HG03175 (cell line): ENCODE data around the gene LST1.
"Not testable (repeated sequence)": the region's sequence is repeated elsewhere in the genome, so short reads cannot be mapped to it uniquely, and the experiment has no call there.

ENCODE experiments used
- ATAC-seq: cut with Tn5 transposase; IDR thresholded peaks from one replicate; pipeline ENCODE4 v1.9.1; 2021; ENCODE audit warnings: mild to moderate bottlenecking, moderate library complexity; ENCODE audit not compliant: unreplicated experiment

The LST1 gene

GRCh38 chr6:31580438-31580740 lies 5.7 kb upstream of the LST1 start:
- no peak for ATAC-seq

GRCh38 chr6:31580807-31581433 lies 5.2 kb upstream of the LST1 start:
- ATAC-seq = peak; percentile 61

GRCh38 chr6:31581434-31582229 lies 4.4 kb upstream of the LST1 start:
- no peak for ATAC-seq

- ATAC-seq = no peak
Measured at GRCh38 chr6:31582230-31582643, 3.8 kb upstream of the LST1 start, which contains the start of gene LTB. Gene LTB, minus strand, starts transcription at chr6:31582424. Its CDS starts 7 bp downstream, at chr6:31582417.

- ATAC-seq = no peak
Measured at GRCh38 chr6:31585491-31585890, 586 bp upstream of the LST1 start.

- no peak for ATAC-seq
Measured at GRCh38 chr6:31586599-31587281, 663 bp downstream of the LST1 start.

GRCh38 chr6:31587791-31588777 lies 2.0 kb downstream of the LST1 start:
- ATAC-seq = no peak

- no peak for ATAC-seq
Measured at GRCh38 chr6:31588871-31589650, 3.0 kb downstream of the LST1 start.

- ATAC-seq = not testable (repeated sequence)
Measured at GRCh38 chr6:31590691-31591090, 4.6 kb downstream of the LST1 start.

GRCh38 chr6:31592396-31592771 lies 6.3 kb downstream of the LST1 start:
- ATAC-seq = peak; percentile 17

- ATAC-seq = no peak
Measured at GRCh38 chr6:31597006-31597405, 10.9 kb downstream of the LST1 start.

GRCh38 chr6:31607317-31607716 lies 21.2 kb downstream of the LST1 start:
- no peak for ATAC-seq

GRCh38 chr6:31609519-31610406 lies 23.7 kb downstream of the LST1 start:
- ATAC-seq = no peak

- ATAC-seq = no peak
Measured at GRCh38 chr6:31610968-31611367, 24.9 kb downstream of the LST1 start.

- no peak for ATAC-seq
Measured at GRCh38 chr6:31614075-31614619, 28.1 kb downstream of the LST1 start.

- no peak for ATAC-seq
Measured at GRCh38 chr6:31614684-31615578, 28.9 kb downstream of the LST1 start, which contains the start of gene AIF1. Gene AIF1, plus strand, starts transcription at chr6:31615234. Its CDS starts 96 bp downstream, at chr6:31615330.

GRCh38 chr6:31615748-31616147 lies 29.7 kb downstream of the LST1 start:
- ATAC-seq = no peak

GRCh38 chr6:31617010-31617409 lies 30.9 kb downstream of the LST1 start:
- no peak for ATAC-seq
